ENCODE results near the gene SEMA4D. TPM values are rescaled to one million over a fixed set of nuclear protein-coding genes. Genes with fewer than 3 reads are reported as not detected.
A peak's percentile ranks its signal among the peaks of the same experiment; 100 is the strongest.

SEMA4D gene
- total and polyA plus RNA-seq, 5 experiments from 2014 or later, result 154 to 573 (median 359) TPM

GRCh38 chr9:89325733-89326132 is 172.2 kb downstream of the SEMA4D start:
- no peak overlapping the region for H3K4me3 Mint-ChIP-seq
- POLR2A ChIA-PET, result no interaction called here
- peaks cover 18 to 54% (median 49%) of the 10 kb centered on the region in 4 donors for H3K4me1 Mint-ChIP-seq
- H3K27me3 Mint-ChIP-seq, result no peaks in the 10 kb centered on the region
- DNase-seq (no peak), ATAC-seq (no peak)
- no peaks in the 10 kb centered on the region for H3K9me3 Mint-ChIP-seq
- peaks cover 0 to 94% (median 30%) of the 10 kb centered on the region in 3 donors for H3K36me3 Mint-ChIP-seq
- peak overlapping the region in 1 of 10 donors; percentile 16 for H3K27ac Mint-ChIP-seq

DNA sequence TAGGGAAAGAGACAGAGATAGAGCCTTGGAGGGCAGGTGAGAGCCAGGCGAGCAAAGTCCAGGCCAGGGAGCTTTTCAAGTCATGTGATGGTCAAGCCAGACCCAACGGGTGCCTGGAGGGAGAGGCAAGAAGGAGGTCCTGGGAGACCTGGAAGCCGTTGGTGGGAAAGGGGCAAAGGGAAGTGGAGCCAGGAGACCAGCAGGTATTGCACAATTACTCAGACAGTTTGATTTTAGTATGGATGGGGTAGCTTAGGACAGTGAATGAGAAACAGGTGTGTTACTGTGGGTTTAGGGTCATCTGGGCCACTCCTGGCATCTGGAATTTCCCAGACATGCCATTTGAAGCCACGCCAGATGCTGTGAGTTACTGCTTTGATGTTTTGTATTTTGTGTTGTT is 174.5 kb downstream of the SEMA4D start:
- peak overlapping the region in 4 of 10 donors; percentile 2 to 49 (median 10) for H3K4me3 Mint-ChIP-seq
- ATAC-seq, result no peak
- peak overlapping the region in 6 of 10 donors; percentile 6 to 82 (median 39) for H3K27ac Mint-ChIP-seq
- peaks cover 21 to 71% (median 59%) of the 10 kb centered on the region in 4 donors for H3K4me1 Mint-ChIP-seq
- peaks cover 0 to 85% (median 19%) of the 10 kb centered on the region in 3 donors for H3K36me3 Mint-ChIP-seq
- no peak for DNase-seq
- no peaks in the 10 kb centered on the region for H3K27me3 Mint-ChIP-seq
- POLR2A ChIA-PET, result interaction anchor here (1.4 kb wide), 1 partner anchor 85 kb away, joined by 3 read pairs; no protein-coding TSS in a partner anchor
- H3K9me3 Mint-ChIP-seq, result no peaks in the 10 kb centered on the region

DNA sequence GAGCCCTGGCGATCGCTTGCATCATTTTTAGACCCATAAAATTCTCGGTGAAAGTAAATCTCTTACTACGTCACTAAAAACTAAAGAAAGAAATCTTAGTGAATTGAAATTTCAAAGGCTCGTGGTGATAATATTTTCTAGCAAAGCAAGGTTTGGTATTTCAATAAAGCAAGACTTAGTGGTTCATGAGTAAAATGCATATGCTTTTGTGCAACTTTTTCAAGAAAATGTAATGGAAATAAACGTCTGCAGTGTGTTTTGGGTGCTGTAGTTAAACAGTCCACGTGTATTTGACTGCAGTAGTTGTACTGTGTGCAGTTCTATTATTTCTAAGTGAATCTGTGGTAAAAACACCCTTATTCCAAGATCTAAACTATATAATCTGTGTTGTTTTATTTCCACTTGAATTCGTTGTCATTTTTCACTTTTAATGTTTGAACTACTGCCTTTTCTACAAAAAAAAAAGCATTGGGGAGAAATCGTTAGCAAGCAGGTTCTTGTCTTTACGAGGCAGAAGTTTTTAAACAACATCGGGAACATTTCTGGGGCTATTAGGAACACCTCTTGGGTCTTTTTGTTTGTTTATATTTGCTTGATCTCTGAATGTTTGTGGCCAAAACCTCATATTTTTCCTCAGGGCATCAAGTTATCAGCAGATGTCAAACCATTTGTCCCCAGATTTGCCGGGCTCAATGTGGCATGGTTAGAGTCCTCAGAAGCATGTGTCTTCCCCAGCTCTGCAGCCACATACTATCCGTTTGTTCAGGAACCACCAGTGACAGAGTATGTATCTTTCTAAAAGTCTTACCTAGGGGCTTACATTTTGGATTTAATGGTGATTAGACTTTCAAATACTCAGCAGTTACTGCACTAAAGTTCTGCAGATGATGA is 178.7 kb downstream of the SEMA4D start:
- Mint-ChIP-seq H3K9me3 (no peaks in the 10 kb centered on the region), H3K4me3 (peak overlapping the region; percentile 83 to 94 (median 89)), H3K27me3 (peaks cover 0 to 4% (median 0%) of the 10 kb centered on the region in 5 donors), H3K36me3 (peaks cover 0 to 54% (median 16%) of the 10 kb centered on the region in 3 donors), H3K4me1 (peaks cover 24 to 68% (median 58%) of the 10 kb centered on the region in 4 donors), H3K27ac (peak overlapping the region; percentile 87 to 99 (median 98))
- POLR2A ChIA-PET, result interaction anchor here (0.6 to 3.2 kb wide), 8 partner anchors 9 to 239 kb away, joined by 3 to 29 read pairs (median 3); partner anchors contain the start of gene CKS2
- ATAC-seq (peak; percentile 10 to 12), DNase-seq (peak in 1 of 10 donors; percentile 5)

- Mint-ChIP-seq H3K27me3 (peaks cover 0 to 4% (median 0%) of the 10 kb centered on the region in 5 donors), H3K27ac (peak within 1 kb of the TSS; percentile 87 to 99 (median 98)), H3K4me3 (peak within 1 kb of the TSS; percentile 83 to 94 (median 89)), H3K9me3 (no peaks in the 10 kb centered on the region), H3K4me1 (peaks cover 21 to 68% (median 49%) of the 10 kb centered on the region in 4 donors), H3K36me3 (peaks cover 0 to 46% (median 16%) of the 10 kb centered on the region in 3 donors)
- POLR2A ChIA-PET, result interaction anchor here (0.6 to 3.2 kb wide), 10 partner anchors 8 to 240 kb away, joined by 3 to 29 read pairs (median 3); partner anchors contain the start of gene CKS2
- ATAC-seq, result peak; percentile 86 to 89
- DNase-seq, result peak; percentile 86 to 99 (median 92)
These were observed 179.5 kb downstream of the SEMA4D start, which contains the start of gene SECISBP2 for GRCh38 chr9:89318123-89319014. Gene SECISBP2, plus strand, starts transcription at chr9:89318500. Its CDS starts 77 bp downstream, at chr9:89318577.

GRCh38 chr9:89317282-89317681 is 180.6 kb downstream of the SEMA4D start:
- POLR2A ChIA-PET, result no interaction called here
- ATAC-seq (no peak), DNase-seq (no peak)
- peaks cover 0 to 4% (median 0%) of the 10 kb centered on the region in 5 donors for H3K27me3 Mint-ChIP-seq
- peak overlapping the region; percentile 87 to 99 (median 98) for H3K27ac Mint-ChIP-seq
- H3K4me1 Mint-ChIP-seq, result peaks cover 12 to 67% (median 41%) of the 10 kb centered on the region in 4 donors
- H3K4me3 Mint-ChIP-seq, result peak overlapping the region; percentile 83 to 91 (median 88)
- no peaks in the 10 kb centered on the region for H3K9me3 Mint-ChIP-seq
- H3K36me3 Mint-ChIP-seq, result peaks cover 0 to 35% (median 14%) of the 10 kb centered on the region in 3 donors

- H3K4me1 Mint-ChIP-seq, result peaks cover 14 to 63% (median 34%) of the 10 kb centered on the region in 4 donors
- H3K9me3 Mint-ChIP-seq, result no peaks in the 10 kb centered on the region
These were observed 182.4 kb downstream of the SEMA4D start for GRCh38 chr9:89315482-89315881.

GRCh38 chr9:89314955-89315354 is 183.0 kb downstream of the SEMA4D start:
- Mint-ChIP-seq H3K27ac (no peak overlapping the region), H3K4me3 (no peak overlapping the region), H3K9me3 (no peaks in the 10 kb centered on the region), H3K36me3 (peaks cover 0 to 11% (median 4%) of the 10 kb centered on the region in 3 donors), H3K4me1 (peaks cover 14 to 61% (median 34%) of the 10 kb centered on the region in 4 donors), H3K27me3 (peaks cover 0 to 4% (median 0%) of the 10 kb centered on the region in 5 donors)
- no peak for DNase-seq
- POLR2A ChIA-PET, result interaction anchor here (0.7 kb wide), 1 partner anchor 60 kb away, joined by 4 read pairs; no protein-coding TSS in a partner anchor
- no peak for ATAC-seq

More at GRCh38 chr9:89315482-89315881, 182.4 kb downstream of the SEMA4D start:
- ATAC-seq, result no peak
- DNase-seq, result no peak
- Mint-ChIP-seq H3K36me3 (peaks cover 0 to 17% (median 4%) of the 10 kb centered on the region in 3 donors), H3K27me3 (peaks cover 0 to 4% (median 0%) of the 10 kb centered on the region in 5 donors), H3K27ac (no peak overlapping the region), H3K4me3 (no peak overlapping the region)
- POLR2A ChIA-PET, result interaction anchor here (0.7 kb wide), 1 partner anchor 60 kb away, joined by 4 read pairs; no protein-coding TSS in a partner anchor

DNA sequence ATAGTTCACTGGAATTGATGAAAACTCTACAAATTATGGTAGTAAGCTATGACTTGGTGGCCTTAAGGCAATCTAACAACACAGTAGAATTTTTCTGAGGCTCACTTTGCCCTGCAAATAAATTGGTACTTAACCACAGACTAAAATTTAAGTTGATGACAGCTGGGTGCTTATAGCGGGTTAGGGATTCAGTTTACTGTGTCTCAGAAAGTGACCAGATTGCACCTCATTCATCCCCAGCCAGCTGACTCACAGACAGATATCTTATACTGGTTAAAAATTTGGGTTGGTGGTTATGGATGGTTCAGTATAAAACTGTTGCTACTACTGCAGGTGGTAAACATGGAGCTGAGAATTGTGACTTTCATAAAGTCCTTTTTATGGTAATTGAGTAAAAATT is 184.1 kb downstream of the SEMA4D start:
- DNase-seq (no peak), ATAC-seq (no peak)
- Mint-ChIP-seq H3K9me3 (no peaks in the 10 kb centered on the region), H3K36me3 (peaks cover 0 to 4% (median 4%) of the 10 kb centered on the region in 3 donors), H3K4me1 (peaks cover 11 to 57% (median 30%) of the 10 kb centered on the region in 4 donors), H3K4me3 (no peak overlapping the region), H3K27me3 (peaks cover 0 to 4% (median 0%) of the 10 kb centered on the region in 5 donors), H3K27ac (no peak overlapping the region)
- POLR2A ChIA-PET, result no interaction called here

DNA sequence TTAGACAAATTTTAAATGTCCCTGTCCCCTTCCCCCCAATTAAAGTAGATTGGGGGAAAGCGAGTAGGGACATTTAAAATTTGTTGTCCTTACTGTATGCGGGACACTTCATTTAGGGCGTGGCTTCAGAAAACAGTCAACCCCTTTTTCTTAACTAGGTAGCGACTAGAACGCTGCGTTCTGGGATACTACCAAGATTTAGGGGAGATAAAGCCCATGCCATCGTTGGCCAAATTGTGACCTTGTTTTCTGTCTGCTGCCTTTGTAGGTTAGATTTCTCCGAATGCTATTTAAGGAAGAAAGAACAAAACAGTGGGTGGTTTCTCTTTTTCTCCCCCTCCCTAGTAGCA is 185.7 kb downstream of the SEMA4D start:
- DNase-seq (no peak), ATAC-seq (no peak)
- H3K27ac Mint-ChIP-seq, result peak overlapping the region in 2 of 10 donors; percentile 49 to 60
- POLR2A ChIA-PET, result interaction anchor here (0.8 kb wide), 1 partner anchor 178 kb away, joined by 3 read pairs; no protein-coding TSS in a partner anchor
- H3K36me3 Mint-ChIP-seq, result peaks cover 0 to 8% (median 4%) of the 10 kb centered on the region in 3 donors
- no peaks in the 10 kb centered on the region for H3K9me3 Mint-ChIP-seq
- H3K4me1 Mint-ChIP-seq, result peaks cover 4 to 52% (median 22%) of the 10 kb centered on the region in 4 donors
- H3K27me3 Mint-ChIP-seq, result peaks cover 0 to 4% (median 0%) of the 10 kb centered on the region in 5 donors
- peak overlapping the region; percentile 56 to 97 (median 76) for H3K4me3 Mint-ChIP-seq

DNA sequence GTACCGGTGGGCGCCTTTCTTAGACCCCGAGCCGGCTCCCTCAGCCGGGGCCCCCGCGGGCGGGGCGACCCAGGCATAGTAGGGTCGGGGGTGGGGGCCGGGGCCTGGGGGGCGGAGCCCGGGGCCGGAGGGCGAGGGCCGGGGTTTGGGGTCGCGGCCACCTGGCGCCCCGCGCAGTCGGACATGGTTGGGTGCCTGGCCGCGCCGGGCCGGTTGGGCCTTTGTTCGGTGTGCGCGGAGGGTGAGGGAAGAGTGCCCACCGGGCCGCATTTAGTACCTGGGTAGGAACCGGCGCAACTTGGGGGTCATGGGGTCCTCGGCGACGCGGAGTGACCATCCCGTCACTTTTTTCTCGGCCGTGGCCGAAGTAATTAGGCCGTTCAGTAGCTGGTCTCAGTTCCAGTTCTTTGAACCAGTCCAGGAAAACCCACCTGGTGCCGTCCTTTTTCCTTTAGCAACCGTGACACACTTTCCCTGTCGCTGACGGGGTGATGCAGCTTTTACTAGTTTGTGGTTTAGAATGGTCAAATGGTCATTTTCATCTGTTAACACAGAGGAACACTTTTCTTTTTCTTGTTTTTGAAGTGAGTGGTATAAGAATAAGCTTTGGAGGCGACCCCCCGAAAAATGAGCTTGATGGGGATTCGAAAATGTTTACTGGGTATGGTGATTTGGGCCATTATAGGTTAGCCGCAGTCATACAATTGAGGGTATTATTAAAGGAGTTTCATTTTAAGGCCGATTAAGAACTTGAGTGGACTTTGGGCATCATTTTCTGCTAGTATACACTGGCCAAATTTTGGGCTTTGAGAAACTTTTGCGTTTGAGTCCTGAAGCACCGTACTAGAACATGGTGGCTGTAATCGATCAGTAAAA is 186.3 kb downstream of the SEMA4D start:
- Mint-ChIP-seq H3K9me3 (no peaks in the 10 kb centered on the region), H3K27ac (peak overlapping the region in 9 of 10 donors; percentile 97 to 100 (median 99)), H3K4me3 (peak overlapping the region; percentile 90 to 97 (median 96)), H3K4me1 (peaks cover 4 to 49% (median 22%) of the 10 kb centered on the region in 4 donors), H3K36me3 (peaks cover 0 to 8% (median 2%) of the 10 kb centered on the region in 3 donors), H3K27me3 (peaks cover 0 to 4% (median 0%) of the 10 kb centered on the region in 5 donors)
- DNase-seq, result peak in 2 of 10 donors; percentile 8 to 18
- POLR2A ChIA-PET, result interaction anchor here (0.8 to 2.9 kb wide), 2 partner anchors 8 to 178 kb away, joined by 3 to 29 read pairs; partner anchors contain the start of gene SECISBP2
- ATAC-seq, result no peak
